Right atrium auricular region (tissue), 2 donors: ENCODE results near the gene NTRK1. TPM values are rescaled to one million over a fixed set of nuclear protein-coding genes. Genes with fewer than 3 reads are reported as not detected.

Experiments used
- DNase-seq: peaks from one replicate; pipeline ENCODE4 v3.0.0-alpha.2; 2019; ENCODE audit warnings: low spot score
- H3K27ac ChIP-seq, 2 donors: fragments of 200-600 bp; sonication (generic); 1 replicate in 1 of 2; 2 replicates in 1 of 2; pipeline ENCODE4 v1.5.1; 2016 to 2019
- H3K27me3 ChIP-seq, 2 donors: fragments of 200-600 bp; sonication (generic); one replicate each; pipeline versions ENCODE4 v1.5.1 to v1.6.0; 2017 to 2019
- H3K36me3 ChIP-seq: fragments of 200-600 bp; sonication (generic); one replicate; pipeline ENCODE4 v1.5.1; 2016
- H3K4me1 ChIP-seq, 2 donors: fragments of 200-600 bp; sonication (generic); one replicate each; pipeline versions ENCODE4 v1.5.1 to v1.6.0; 2017 to 2019
- H3K4me3 ChIP-seq, 2 donors: fragments of 200-600 bp; sonication (generic); 1 replicate in 1 of 2; 2 replicates in 1 of 2; pipeline ENCODE4 v1.5.1; 2017 to 2019; ENCODE audit warnings: mild to moderate bottlenecking in 1 of 2, moderate library complexity in 1 of 2
- H3K9me3 ChIP-seq, 2 donors: fragments of 200-600 bp; sonication (generic); one replicate each; pipeline ENCODE4 v1.5.1; 2019
- CTCF ChIP-seq, 2 donors: fragments of 200-600 bp; sonication (generic); IDR thresholded peaks; one replicate each; pipeline ENCODE4 v1.5.1; 2019; ENCODE audit warnings: antibody characterized with exemption in 2 of 2
- total RNA-seq, 2 donors: library from RNA; depleted of rRNA; stranded (reverse); fragments of >200 nt; gene quantifications; one replicate each; pipeline ENCODE4 v1.1.0, GENCODE V29; 2016

The NTRK1 gene
- total RNA-seq, 2 donors from 2014 or later = 0.43 to 1.7 TPM

- Histone ChIP-seq H3K4me3 (peak overlapping the region in 1 of 2 donors; percentile 6), H3K9me3 (no peaks in the 10 kb centered on the region), H3K36me3 (no peaks in the 10 kb centered on the region), H3K4me1 (peaks cover 0 to 90% of the 10 kb centered on the region in 2 donors), H3K27me3 (no peaks in the 10 kb centered on the region), H3K27ac (peak overlapping the region; percentile 69 to 85)
- TF ChIP-seq CTCF (IDR thresholded peaks at IDR 0.05) = no peak
- DNase-seq = no peak
Measured at GRCh38 chr1:156897078-156897825, 36.6 kb downstream of the NTRK1 start.

GRCh38 chr1:156898161-156898566 is 37.5 kb downstream of the NTRK1 start:
- Histone ChIP-seq H3K4me1 (peaks cover 0 to 90% of the 10 kb centered on the region in 2 donors), H3K36me3 (no peaks in the 10 kb centered on the region), H3K4me3 (no peak overlapping the region), H3K9me3 (no peaks in the 10 kb centered on the region), H3K27me3 (no peaks in the 10 kb centered on the region), H3K27ac (peak overlapping the region; percentile 69 to 85)
- DNase-seq = peak; percentile 71
- no peak for TF ChIP-seq CTCF (IDR thresholded peaks at IDR 0.05)

- Histone ChIP-seq H3K4me1 (peaks cover 0 to 94% of the 10 kb centered on the region in 2 donors), H3K27ac (peak overlapping the region in 1 of 2 donors; percentile 22)
Measured at GRCh38 chr1:156898971-156899664, 38.5 kb downstream of the NTRK1 start.

GRCh38 chr1:156899956-156900718 is 39.5 kb downstream of the NTRK1 start:
- no peak for DNase-seq
- TF ChIP-seq CTCF (IDR thresholded peaks at IDR 0.05) = no peak
- Histone ChIP-seq H3K9me3 (no peaks in the 10 kb centered on the region), H3K36me3 (no peaks in the 10 kb centered on the region), H3K4me1 (peaks cover 0 to 93% of the 10 kb centered on the region in 2 donors), H3K4me3 (no peak overlapping the region), H3K27ac (no peak overlapping the region), H3K27me3 (no peaks in the 10 kb centered on the region)

More at GRCh38 chr1:156898971-156899664, 38.5 kb downstream of the NTRK1 start:
- H3K4me3 ChIP-seq = no peak overlapping the region
- H3K36me3 ChIP-seq = no peaks in the 10 kb centered on the region
- TF ChIP-seq CTCF (IDR thresholded peaks at IDR 0.05) = no peak
- no peak for DNase-seq
- H3K27me3 ChIP-seq = no peaks in the 10 kb centered on the region
- H3K9me3 ChIP-seq = no peaks in the 10 kb centered on the region

GRCh38 chr1:156900896-156901589 is 40.4 kb downstream of the NTRK1 start:
- Histone ChIP-seq H3K9me3 (no peaks in the 10 kb centered on the region), H3K4me1 (peaks cover 0 to 84% of the 10 kb centered on the region in 2 donors), H3K27ac (peak overlapping the region in 1 of 2 donors; percentile 21), H3K36me3 (no peaks in the 10 kb centered on the region), H3K27me3 (no peaks in the 10 kb centered on the region), H3K4me3 (no peak overlapping the region)
- TF ChIP-seq CTCF (IDR thresholded peaks at IDR 0.05) = no peak
- no peak for DNase-seq
